ENCODE data around the gene ZSCAN23. TPM values are rescaled to one million over a fixed set of nuclear protein-coding genes. Genes with fewer than 3 reads are reported as not detected.
"Not testable (repeated sequence)": the region's sequence is repeated elsewhere in the genome, so short reads cannot be mapped to it uniquely, and the experiment has no call there.

ZSCAN23 gene
- total and polyA plus RNA-seq, 2 experiments from 2014 or later = 4.9 to 11.3 TPM

DNA sequence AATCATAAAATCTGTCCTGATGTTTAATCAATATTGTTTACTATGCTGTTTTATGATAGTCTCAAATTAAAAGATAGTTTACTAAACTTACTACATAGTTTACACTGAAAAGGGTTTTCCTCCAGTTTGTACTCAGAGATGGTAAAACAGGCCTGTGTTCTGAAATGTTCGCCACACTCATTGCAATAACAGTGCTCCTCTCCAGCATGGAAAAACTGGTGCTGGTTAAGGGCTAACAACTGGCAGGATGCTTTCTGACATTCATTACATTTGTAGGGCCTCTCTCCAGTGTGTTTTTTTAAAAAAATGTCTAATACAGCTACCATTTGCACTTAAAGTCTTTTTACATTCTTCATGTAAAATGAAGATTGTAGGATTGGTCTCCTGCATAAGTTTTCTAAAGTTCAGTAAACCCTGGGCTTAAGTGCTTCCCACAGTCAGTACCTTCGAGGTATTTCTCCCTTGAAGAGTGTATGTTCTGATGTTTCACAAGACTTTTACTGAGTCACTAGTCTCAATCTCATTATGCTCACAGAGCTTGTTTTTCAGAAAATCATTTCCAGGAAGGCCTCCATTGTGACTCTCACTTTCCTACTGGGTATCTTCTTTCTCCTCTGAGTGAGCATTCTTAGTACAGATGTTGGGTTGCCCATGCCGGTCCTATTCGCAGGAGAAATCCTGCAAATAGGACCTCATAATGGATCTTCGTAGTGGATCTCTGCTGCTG is 35.1 kb downstream of the ZSCAN23 start:
- Histone ChIP-seq H3K4me3 (no peak overlapping the region), H3K27me3 (no peaks in the 10 kb centered on the region), H3K4me1 (ENCODE audit: low read depth) (no peaks in the 10 kb centered on the region), H3K36me3 (no peaks in the 10 kb centered on the region), H3K9me3 (ENCODE audit: low read depth) (no peaks in the 10 kb centered on the region), H3K27ac (no peak overlapping the region)
- TF ChIP-seq, protein P1, sequence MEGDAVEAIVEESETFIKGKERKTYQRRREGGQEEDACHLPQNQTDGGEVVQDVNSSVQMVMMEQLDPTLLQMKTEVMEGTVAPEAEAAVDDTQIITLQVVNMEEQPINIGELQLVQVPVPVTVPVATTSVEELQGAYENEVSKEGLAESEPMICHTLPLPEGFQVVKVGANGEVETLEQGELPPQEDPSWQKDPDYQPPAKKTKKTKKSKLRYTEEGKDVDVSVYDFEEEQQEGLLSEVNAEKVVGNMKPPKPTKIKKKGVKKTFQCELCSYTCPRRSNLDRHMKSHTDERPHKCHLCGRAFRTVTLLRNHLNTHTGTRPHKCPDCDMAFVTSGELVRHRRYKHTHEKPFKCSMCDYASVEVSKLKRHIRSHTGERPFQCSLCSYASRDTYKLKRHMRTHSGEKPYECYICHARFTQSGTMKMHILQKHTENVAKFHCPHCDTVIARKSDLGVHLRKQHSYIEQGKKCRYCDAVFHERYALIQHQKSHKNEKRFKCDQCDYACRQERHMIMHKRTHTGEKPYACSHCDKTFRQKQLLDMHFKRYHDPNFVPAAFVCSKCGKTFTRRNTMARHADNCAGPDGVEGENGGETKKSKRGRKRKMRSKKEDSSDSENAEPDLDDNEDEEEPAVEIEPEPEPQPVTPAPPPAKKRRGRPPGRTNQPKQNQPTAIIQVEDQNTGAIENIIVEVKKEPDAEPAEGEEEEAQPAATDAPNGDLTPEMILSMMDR (IDR thresholded peaks at IDR 0.05; ENCODE audit: low read depth, low read length) = no peak
- peak in 1 of 2 donors; percentile 3 for DNase-seq (ENCODE audit: low read depth in 1 of 2, low spot score in 1 of 2)

DNA sequence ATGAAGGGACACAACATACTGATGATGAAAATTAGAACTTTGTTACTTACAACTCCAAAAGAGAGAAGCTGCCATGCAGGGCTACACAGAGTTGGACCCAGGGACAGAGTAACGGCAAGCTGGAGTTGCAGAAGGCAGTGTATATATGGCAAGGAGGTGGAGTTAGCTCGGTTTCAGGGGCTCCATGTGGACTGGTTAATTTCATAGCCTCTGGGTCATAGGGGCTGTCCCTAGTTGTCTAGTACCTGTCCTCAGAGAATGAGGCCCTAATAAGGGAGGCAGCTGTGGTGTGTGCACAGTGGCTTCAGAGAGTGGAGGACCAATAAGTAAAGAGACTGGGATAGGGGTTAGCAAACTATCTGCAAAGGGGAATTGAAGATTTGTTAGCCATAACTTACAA is 35.9 kb downstream of the ZSCAN23 start:
- Histone ChIP-seq H3K4me1 (ENCODE audit: low read depth) (no peaks in the 10 kb centered on the region), H3K27me3 (no peaks in the 10 kb centered on the region), H3K4me3 (no peak overlapping the region), H3K27ac (no peak overlapping the region), H3K36me3 (no peaks in the 10 kb centered on the region), H3K9me3 (ENCODE audit: low read depth) (no peaks in the 10 kb centered on the region)
- no peak for DNase-seq (ENCODE audit: low read depth in 1 of 2, low spot score in 1 of 2)
- TF ChIP-seq, protein P1 (IDR thresholded peaks at IDR 0.05; ENCODE audit: low read depth, low read length) = no peak

DNA sequence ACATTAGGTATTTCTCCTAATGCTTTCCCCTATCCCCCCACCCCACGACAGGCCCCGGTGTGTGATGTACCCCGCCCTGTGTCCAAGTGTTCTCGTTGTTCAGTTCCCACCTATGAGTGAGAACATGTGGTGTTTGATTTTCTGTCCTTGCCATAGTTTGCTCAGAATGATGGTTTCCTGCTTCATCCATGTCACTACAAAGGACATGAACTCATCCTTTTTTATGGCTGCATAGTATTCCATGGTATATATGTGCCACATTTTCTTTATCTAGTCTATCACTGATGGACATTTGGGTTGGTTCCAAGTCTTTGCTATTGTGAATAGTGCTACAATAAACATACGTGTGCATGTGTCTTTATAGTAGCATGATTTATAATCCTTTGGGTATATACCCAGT is 39.4 kb downstream of the ZSCAN23 start:
- DNase-seq (ENCODE audit: low read depth in 1 of 2, low spot score in 1 of 2); H3K27ac ChIP-seq; H3K9me3 ChIP-seq (ENCODE audit: low read depth); H3K4me3 ChIP-seq; H3K27me3 ChIP-seq; H3K36me3 ChIP-seq; H3K4me1 ChIP-seq (ENCODE audit: low read depth): not testable (repeated sequence)

DNA sequence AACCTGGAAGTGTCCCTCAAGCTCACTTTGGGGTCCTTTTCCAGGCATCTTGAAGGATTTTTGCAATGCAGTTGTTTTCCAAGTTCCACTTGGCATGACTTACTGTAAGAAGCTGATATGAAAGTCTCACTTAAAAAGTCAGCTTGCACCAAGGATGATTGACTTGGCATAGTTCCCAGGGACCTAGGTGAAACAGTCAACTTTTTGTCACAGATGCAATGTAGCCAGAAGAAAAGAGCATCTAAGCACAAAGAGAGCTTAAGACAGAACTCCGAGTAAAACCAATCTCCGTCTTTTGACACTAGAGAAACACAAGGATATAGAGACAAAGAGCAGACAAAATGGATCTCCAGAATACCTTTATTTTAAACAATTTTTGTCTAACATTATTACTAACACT is 41.1 kb downstream of the ZSCAN23 start:
- peaks cover 6% of the 10 kb centered on the region for H3K4me1 ChIP-seq (ENCODE audit: low read depth)
- H3K36me3 ChIP-seq = no peaks in the 10 kb centered on the region
- TF ChIP-seq, protein P1 (IDR thresholded peaks at IDR 0.05; ENCODE audit: low read depth, low read length) = no peak
- no peak for DNase-seq (ENCODE audit: low read depth in 1 of 2, low spot score in 1 of 2)
- H3K27me3 ChIP-seq = peaks cover 5% of the 10 kb centered on the region
- no peaks in the 10 kb centered on the region for H3K9me3 ChIP-seq (ENCODE audit: low read depth)
- H3K4me3 ChIP-seq = no peak overlapping the region
- H3K27ac ChIP-seq = no peak overlapping the region

DNA sequence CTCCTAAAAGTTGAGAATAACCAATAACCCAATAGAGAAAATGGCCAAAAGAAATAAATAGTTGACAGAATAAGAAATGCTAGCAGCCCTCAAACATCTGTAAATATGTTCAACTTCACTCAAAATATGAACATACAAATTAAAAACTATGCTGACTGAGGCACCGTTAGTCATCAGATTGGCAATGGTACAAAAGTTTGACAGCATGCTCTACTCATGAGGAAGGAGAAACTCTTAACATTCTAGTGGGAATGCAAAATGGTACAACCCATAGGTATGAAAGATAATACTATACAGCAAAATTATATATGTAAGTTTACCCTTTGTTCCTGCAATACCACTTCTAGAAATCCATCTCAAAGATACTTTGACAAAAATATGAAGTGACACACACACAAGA is 42.1 kb downstream of the ZSCAN23 start:
- Histone ChIP-seq H3K9me3 (ENCODE audit: low read depth) (no peaks in the 10 kb centered on the region), H3K27me3 (peaks cover 5% of the 10 kb centered on the region), H3K36me3 (peaks cover 7% of the 10 kb centered on the region), H3K27ac (no peak overlapping the region), H3K4me3 (no peak overlapping the region), H3K4me1 (ENCODE audit: low read depth) (peaks cover 6% of the 10 kb centered on the region)
- DNase-seq (ENCODE audit: low read depth in 1 of 2, low spot score in 1 of 2) = peak in 1 of 2 donors; percentile 12
- TF ChIP-seq, protein P1 (IDR thresholded peaks at IDR 0.05; ENCODE audit: low read depth, low read length) = no peak

DNA sequence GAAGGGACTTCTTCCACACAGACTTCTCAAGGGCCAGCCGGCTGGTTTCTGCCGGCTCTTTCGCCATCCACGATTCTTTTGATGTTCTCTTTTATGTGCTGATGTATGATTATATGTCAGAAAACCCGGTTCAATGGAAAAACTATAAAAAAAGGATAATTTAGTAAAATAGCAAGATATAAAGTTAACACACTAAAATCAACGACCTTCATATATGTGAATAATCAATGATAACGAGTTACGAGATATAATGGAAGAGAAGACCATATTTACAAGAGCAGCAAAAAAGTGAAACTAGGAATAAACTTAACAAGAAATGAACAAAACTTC is 43.2 kb downstream of the ZSCAN23 start:
- peak overlapping the region; percentile 87 for H3K4me3 ChIP-seq
- TF ChIP-seq, protein P1 (IDR thresholded peaks at IDR 0.05; ENCODE audit: low read depth, low read length) = no peak
- H3K27ac ChIP-seq = peak overlapping the region; percentile 9
- DNase-seq (ENCODE audit: low read depth in 1 of 2, low spot score in 1 of 2) = no peak
- peaks cover 5% of the 10 kb centered on the region for H3K27me3 ChIP-seq
- peaks cover 6% of the 10 kb centered on the region for H3K4me1 ChIP-seq (ENCODE audit: low read depth)
- H3K36me3 ChIP-seq = peaks cover 7% of the 10 kb centered on the region
- no peaks in the 10 kb centered on the region for H3K9me3 ChIP-seq (ENCODE audit: low read depth)

All from cardiac muscle cell (in vitro differentiated cells and primary cell).